T-helper 17 cell (primary cell): ENCODE data around the gene RPTOR. TPM values are rescaled to one million over a fixed set of nuclear protein-coding genes. Genes with fewer than 3 reads are reported as not detected.
A peak's percentile ranks its signal among the peaks of the same experiment; 100 is the strongest.

Experiments used
- ATAC-seq: fragments of 150-1000 bp; cut with Tn5 transposase; 2 replicates; pipeline ENCODE4 v1.10.0; 2021; ENCODE audit warnings: mild to moderate bottlenecking, moderate library complexity
- DNase-seq, 3 donors: peaks; one replicate each; pipeline versions ENCODE4 v3.0.0 to v3.0.0-alpha.2; 2020 to 2021
- H3K9me3 ChIP-seq: one replicate; pipeline ENCODE4 v1.7.0; 2013; ENCODE audit warnings: low read length, mild to moderate bottlenecking; ENCODE audit not compliant: control insufficient read depth, poor library complexity, severe bottlenecking
- H3K27ac Mint-ChIP-seq: one replicate; pipeline ENCODE4 v1.8.0; 2022; ENCODE audit warnings: mild to moderate bottlenecking, moderate library complexity, mixed read lengths
- H3K27me3 Mint-ChIP-seq: one replicate; pipeline ENCODE4 v1.8.0; 2022; ENCODE audit warnings: mixed read lengths
- H3K36me3 Mint-ChIP-seq: one replicate; pipeline ENCODE4 v1.8.0; 2022; ENCODE audit warnings: low read depth, mixed read lengths
- H3K4me1 Mint-ChIP-seq: one replicate; pipeline ENCODE4 v1.8.0; 2022; ENCODE audit warnings: mild to moderate bottlenecking, mixed read lengths
- H3K4me3 Mint-ChIP-seq: one replicate; pipeline ENCODE4 v1.8.0; 2022; ENCODE audit warnings: mild to moderate bottlenecking, moderate library complexity, mixed read lengths
- total RNA-seq, 4 donors: library from RNA in 2 of 4; stranded (reverse) in 2 of 4; gene quantifications; one replicate each; pipeline ENCODE4 v1.2.3 and lab custom pipeline; 2022 to 2026

RPTOR gene
- total RNA-seq, 2 donors from 2014 or later: 55.1 to 61.5 TPM

GRCh38 chr17:80831491-80831890 lies 286.9 kb downstream of the RPTOR start:
- Mint-ChIP-seq H3K27ac (peak overlapping the region; percentile 91), H3K4me1 (peaks cover 13% of the 10 kb centered on the region), H3K4me3 (peak overlapping the region; percentile 86), H3K36me3 (no peaks in the 10 kb centered on the region), H3K27me3 (no peaks in the 10 kb centered on the region)
- DNase-seq (no peak), ATAC-seq (no peak)
- no peaks in the 10 kb centered on the region for H3K9me3 ChIP-seq

- Mint-ChIP-seq H3K4me1 (peaks cover 19% of the 10 kb centered on the region), H3K27ac (peak overlapping the region; percentile 91), H3K4me3 (peak overlapping the region; percentile 86), H3K27me3 (no peaks in the 10 kb centered on the region), H3K36me3 (no peaks in the 10 kb centered on the region)
- H3K9me3 ChIP-seq: no peaks in the 10 kb centered on the region
- ATAC-seq (no peak), DNase-seq (peak in 1 of 3 donors; percentile 6)
Measured at GRCh38 chr17:80832266-80832676, 287.6 kb downstream of the RPTOR start.

- H3K9me3 ChIP-seq: no peaks in the 10 kb centered on the region
- Mint-ChIP-seq H3K4me1 (peaks cover 19% of the 10 kb centered on the region), H3K4me3 (peak overlapping the region; percentile 86), H3K36me3 (no peaks in the 10 kb centered on the region), H3K27ac (peak overlapping the region; percentile 91), H3K27me3 (no peaks in the 10 kb centered on the region)
- DNase-seq (peak; percentile 25 to 52 (median 46)), ATAC-seq (peak; percentile 93)
Measured at GRCh38 chr17:80832888-80833583, 288.4 kb downstream of the RPTOR start.

GRCh38 chr17:80833952-80834892 lies 289.6 kb downstream of the RPTOR start:
- Mint-ChIP-seq H3K4me3 (peak overlapping the region; percentile 60), H3K36me3 (no peaks in the 10 kb centered on the region), H3K27me3 (no peaks in the 10 kb centered on the region), H3K4me1 (peaks cover 19% of the 10 kb centered on the region), H3K27ac (peak overlapping the region; percentile 91)
- H3K9me3 ChIP-seq: no peaks in the 10 kb centered on the region
- ATAC-seq (no peak), DNase-seq (peak in 1 of 3 donors; percentile 6)

- Mint-ChIP-seq H3K27me3 (no peaks in the 10 kb centered on the region), H3K36me3 (no peaks in the 10 kb centered on the region), H3K27ac (peak overlapping the region; percentile 59), H3K4me1 (peaks cover 19% of the 10 kb centered on the region), H3K4me3 (no peak overlapping the region)
- DNase-seq: no peak
- ATAC-seq: no peak
- H3K9me3 ChIP-seq: no peaks in the 10 kb centered on the region
Measured at GRCh38 chr17:80834893-80835275, 290.2 kb downstream of the RPTOR start.

GRCh38 chr17:80835816-80836657 lies 291.4 kb downstream of the RPTOR start:
- no peak for DNase-seq
- no peak overlapping the region for H3K4me3 Mint-ChIP-seq
- no peaks in the 10 kb centered on the region for H3K36me3 Mint-ChIP-seq
- H3K4me1 Mint-ChIP-seq: peaks cover 18% of the 10 kb centered on the region
- no peak for ATAC-seq
- no peaks in the 10 kb centered on the region for H3K9me3 ChIP-seq
- H3K27me3 Mint-ChIP-seq: no peaks in the 10 kb centered on the region
- peak overlapping the region; percentile 59 for H3K27ac Mint-ChIP-seq

- Mint-ChIP-seq H3K4me3 (no peak overlapping the region), H3K27me3 (no peaks in the 10 kb centered on the region), H3K4me1 (peaks cover 14% of the 10 kb centered on the region), H3K27ac (no peak overlapping the region), H3K36me3 (no peaks in the 10 kb centered on the region)
- DNase-seq (no peak), ATAC-seq (no peak)
- H3K9me3 ChIP-seq: no peaks in the 10 kb centered on the region
Measured at GRCh38 chr17:80836658-80836965, 292.0 kb downstream of the RPTOR start.

GRCh38 chr17:80836971-80837481 lies 292.4 kb downstream of the RPTOR start:
- no peaks in the 10 kb centered on the region for H3K36me3 Mint-ChIP-seq
- ATAC-seq: no peak
- H3K4me1 Mint-ChIP-seq: peaks cover 12% of the 10 kb centered on the region
- DNase-seq: no peak
- H3K4me3 Mint-ChIP-seq: no peak overlapping the region
- no peaks in the 10 kb centered on the region for H3K27me3 Mint-ChIP-seq
- H3K27ac Mint-ChIP-seq: no peak overlapping the region
- H3K9me3 ChIP-seq: no peaks in the 10 kb centered on the region

GRCh38 chr17:80837711-80838110 lies 293.1 kb downstream of the RPTOR start:
- no peak overlapping the region for H3K27ac Mint-ChIP-seq
- no peak overlapping the region for H3K4me3 Mint-ChIP-seq
- peaks cover 9% of the 10 kb centered on the region for H3K4me1 Mint-ChIP-seq
- no peaks in the 10 kb centered on the region for H3K9me3 ChIP-seq
- H3K36me3 Mint-ChIP-seq: no peaks in the 10 kb centered on the region
- H3K27me3 Mint-ChIP-seq: no peaks in the 10 kb centered on the region
- DNase-seq: no peak
- no peak for ATAC-seq

- no peak for DNase-seq
- no peaks in the 10 kb centered on the region for H3K9me3 ChIP-seq
- Mint-ChIP-seq H3K27ac (no peak overlapping the region), H3K4me1 (peaks cover 6% of the 10 kb centered on the region), H3K27me3 (no peaks in the 10 kb centered on the region), H3K4me3 (no peak overlapping the region), H3K36me3 (no peaks in the 10 kb centered on the region)
- no peak for ATAC-seq
Measured at GRCh38 chr17:80838311-80839025, 293.8 kb downstream of the RPTOR start.

- H3K9me3 ChIP-seq: no peaks in the 10 kb centered on the region
- no peak overlapping the region for H3K4me3 Mint-ChIP-seq
- no peaks in the 10 kb centered on the region for H3K36me3 Mint-ChIP-seq
- no peak overlapping the region for H3K27ac Mint-ChIP-seq
- ATAC-seq (no peak), DNase-seq (no peak)
- peaks cover 6% of the 10 kb centered on the region for H3K4me1 Mint-ChIP-seq
- H3K27me3 Mint-ChIP-seq: no peaks in the 10 kb centered on the region
Measured at GRCh38 chr17:80839026-80839345, 294.3 kb downstream of the RPTOR start.

GRCh38 chr17:80839511-80839941 lies 294.9 kb downstream of the RPTOR start:
- H3K4me1 Mint-ChIP-seq: peaks cover 6% of the 10 kb centered on the region
- H3K36me3 Mint-ChIP-seq: no peaks in the 10 kb centered on the region
- H3K27ac Mint-ChIP-seq: no peak overlapping the region

More at GRCh38 chr17:80839511-80839941, 294.9 kb downstream of the RPTOR start:
- ATAC-seq (no peak), DNase-seq (no peak)
- Mint-ChIP-seq H3K27me3 (no peaks in the 10 kb centered on the region), H3K4me3 (no peak overlapping the region)
- H3K9me3 ChIP-seq: no peaks in the 10 kb centered on the region
